HG03469 (cell line): ENCODE data around the gene SGK1.

ENCODE experiments used
- ATAC-seq: cut with Tn5 transposase; IDR thresholded peaks from one replicate; pipeline ENCODE4 v1.9.1; 2021; ENCODE audit warnings: mild to moderate bottlenecking, moderate library complexity, moderate number of reproducible peaks; ENCODE audit not compliant: unreplicated experiment

SGK1 gene

GRCh38 chr6:134317471-134318131, at the start of gene SGK1:
Gene SGK1, minus strand, starts transcription at chr6:134318112. Its CDS starts 652 bp downstream, at chr6:134317460.
- ATAC-seq, result no peak

DNA sequence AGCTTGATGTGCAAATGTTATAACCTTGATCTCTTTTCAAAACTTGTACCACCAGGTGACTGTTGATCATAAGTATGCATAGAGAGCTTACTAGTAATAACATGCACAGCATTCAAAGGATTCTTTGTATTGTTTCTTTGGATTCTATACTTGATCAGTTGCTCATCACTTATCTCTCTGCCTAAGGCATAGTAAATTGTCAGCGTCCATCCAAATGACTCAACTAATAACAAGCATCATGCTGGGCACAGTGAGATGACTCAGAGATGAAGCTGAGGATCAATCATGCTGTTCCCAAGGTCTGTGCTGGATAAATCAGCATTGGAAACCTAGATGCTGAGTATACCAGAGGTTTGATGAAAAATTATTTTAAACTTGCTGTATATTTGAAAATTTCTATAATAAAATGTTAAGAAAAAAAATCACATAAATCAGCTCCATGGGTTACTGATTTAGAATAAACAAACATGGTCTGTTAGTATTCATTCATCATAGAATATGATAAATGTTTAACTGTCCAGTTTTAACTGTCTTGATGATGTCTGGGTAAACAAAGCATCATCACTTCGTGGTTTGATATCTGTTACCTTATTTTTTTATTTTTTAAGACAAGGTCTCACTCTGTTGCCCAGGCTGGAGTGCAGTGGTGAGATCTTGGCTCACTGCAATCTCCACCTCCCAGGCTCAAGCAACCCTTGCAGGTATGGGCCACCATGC, 45.6 kb upstream of the SGK1 start:
- ATAC-seq, result no peak

GRCh38 chr6:134361011-134361410, 43.1 kb upstream of the SGK1 start:
- ATAC-seq, result no peak

GRCh38 chr6:134359302-134359701, 41.4 kb upstream of the SGK1 start:
- no peak for ATAC-seq

GRCh38 chr6:134358320-134358719, 40.4 kb upstream of the SGK1 start:
- ATAC-seq, result no peak

- ATAC-seq, result no peak
Observed at GRCh38 chr6:134357022-134357487, 39.1 kb upstream of the SGK1 start.

DNA sequence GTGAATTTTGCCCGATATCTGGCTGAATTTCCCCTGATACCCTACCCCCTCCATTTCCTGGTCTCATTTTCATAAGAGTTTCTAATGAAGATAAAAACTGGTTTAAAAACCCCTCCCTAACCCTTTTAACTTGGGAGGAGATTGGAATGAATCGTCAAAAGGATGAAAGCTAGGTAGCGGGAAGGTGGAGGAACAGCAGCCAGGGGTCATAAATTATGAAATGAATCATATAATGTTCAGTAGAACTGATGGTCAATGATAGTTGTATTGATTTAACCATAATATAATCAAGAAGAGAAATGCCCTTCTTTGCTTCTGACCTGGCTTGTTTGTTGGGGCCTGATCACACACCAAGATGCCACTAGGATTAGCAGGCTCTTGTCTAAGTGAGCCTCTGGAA, 38.5 kb upstream of the SGK1 start:
- no peak for ATAC-seq

DNA sequence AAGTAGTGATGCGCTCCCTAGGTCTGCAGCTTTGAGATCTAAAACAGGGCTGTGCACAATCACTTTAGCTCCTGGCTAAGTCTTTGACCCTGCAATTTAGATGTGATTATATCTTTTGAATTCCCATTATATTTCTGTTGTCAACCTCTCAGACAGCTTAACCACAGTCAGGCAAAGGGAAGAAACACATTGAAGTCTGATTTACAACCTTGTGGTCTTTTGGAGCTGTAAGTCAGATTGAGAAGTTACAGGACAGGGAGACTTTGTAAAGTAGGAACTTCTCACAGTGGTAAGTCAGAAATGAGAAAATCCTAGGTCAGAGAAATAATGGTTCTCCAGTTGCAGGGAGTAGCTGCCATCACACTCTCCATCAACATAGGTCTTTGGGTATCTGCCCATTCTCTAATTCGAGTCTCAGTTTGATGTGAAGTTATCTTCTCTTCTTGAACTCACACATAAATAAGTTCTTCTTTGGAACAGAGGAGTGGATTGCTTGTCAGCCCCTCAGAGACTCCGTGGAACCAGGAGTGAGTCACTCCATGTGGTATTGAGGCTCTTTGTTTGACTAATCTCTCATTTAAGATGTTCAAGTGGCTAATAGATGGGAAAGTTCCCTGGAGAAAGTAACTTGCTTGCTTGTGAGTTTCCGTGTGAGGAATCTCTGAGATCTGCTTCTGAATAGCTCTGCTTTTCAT, 35.0 kb upstream of the SGK1 start:
- no peak for ATAC-seq

DNA sequence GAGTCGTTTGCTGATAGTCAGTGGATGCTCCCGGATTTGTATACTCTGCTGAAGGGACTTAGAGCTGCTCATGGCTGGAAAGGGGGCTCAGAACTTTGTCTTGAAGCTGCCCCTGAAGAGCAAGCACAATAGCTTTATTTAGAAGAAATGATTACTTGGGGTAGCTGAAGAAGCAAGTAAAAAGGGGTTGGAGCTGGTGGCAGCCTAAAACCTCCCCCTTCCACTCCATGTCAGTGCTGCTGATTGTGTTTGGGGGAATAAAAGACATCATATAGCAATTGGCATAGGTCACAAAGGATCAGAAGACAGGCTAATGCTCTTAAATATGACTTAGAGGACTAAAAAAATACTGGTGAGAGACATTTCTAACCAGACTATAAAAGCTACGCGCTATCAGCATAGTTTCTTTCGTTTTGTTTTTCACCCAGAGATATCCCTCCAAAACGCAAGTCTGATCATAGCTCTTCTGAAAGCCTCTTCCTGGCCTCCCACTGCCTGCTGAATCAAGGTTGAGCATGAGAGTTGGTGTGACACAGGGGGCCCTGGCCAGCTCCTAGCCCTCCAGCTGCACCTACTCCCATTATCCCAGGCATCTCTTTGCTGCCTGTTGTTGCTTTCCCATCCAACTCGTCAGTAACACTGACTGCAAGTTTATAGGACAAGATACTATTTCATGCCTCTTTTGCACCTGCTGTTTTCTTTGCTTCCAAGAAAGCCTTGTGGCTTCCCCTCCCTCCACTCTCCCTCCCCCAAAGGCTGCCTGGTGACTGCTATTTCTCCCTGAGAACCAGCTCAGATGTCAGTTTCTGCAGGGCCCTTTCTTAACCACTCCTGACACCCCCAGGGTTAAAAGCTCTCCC, 33.9 kb upstream of the SGK1 start:
- no peak for ATAC-seq

DNA sequence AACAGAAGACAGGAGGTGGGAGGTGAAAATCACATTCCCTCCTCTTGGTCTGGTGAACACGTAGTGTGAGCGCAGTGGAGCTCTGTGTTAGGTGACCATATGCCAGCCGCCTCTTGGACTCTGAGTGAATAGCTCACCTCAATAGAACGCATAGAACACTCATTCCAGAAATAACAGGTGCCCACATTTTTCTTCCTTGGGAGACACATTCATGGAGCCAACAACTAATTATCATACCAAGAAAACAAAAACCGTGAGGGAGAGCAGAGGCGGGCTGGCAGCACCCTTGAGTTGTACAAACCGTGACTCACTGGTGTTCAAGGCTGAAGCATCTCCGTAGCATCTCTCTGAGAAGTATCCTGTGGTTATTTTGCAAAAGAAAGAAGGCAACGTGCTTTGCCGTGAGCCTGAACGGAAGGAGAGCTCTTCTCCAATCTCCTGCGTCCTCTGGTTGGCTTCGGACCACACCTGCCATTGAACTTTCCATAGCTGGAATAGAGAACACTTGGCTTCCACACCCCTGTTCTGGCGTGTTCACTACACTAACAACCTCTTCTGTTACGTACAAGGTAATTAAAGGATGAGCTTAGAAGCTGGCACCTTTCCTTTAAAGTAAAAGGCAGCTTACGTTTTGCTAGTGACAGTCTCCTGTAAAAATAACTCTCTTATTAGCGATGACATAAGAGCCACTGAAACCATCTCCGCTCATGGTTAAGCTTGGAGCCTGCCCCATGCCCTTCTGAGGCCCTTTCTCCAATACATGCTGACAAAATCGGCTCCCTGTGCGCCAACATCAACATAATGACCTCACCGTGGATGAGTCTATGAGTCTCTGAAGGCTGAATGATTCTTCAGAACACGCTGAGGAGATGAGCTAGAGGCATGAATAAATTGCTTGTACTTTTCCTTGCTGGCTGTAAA, 30.2 kb upstream of the SGK1 start:
- ATAC-seq, result no peak

- no peak for ATAC-seq
Observed at GRCh38 chr6:134346932-134347545, 29.1 kb upstream of the SGK1 start.

- no peak for ATAC-seq
Observed at GRCh38 chr6:134345789-134346188, 27.9 kb upstream of the SGK1 start.

DNA sequence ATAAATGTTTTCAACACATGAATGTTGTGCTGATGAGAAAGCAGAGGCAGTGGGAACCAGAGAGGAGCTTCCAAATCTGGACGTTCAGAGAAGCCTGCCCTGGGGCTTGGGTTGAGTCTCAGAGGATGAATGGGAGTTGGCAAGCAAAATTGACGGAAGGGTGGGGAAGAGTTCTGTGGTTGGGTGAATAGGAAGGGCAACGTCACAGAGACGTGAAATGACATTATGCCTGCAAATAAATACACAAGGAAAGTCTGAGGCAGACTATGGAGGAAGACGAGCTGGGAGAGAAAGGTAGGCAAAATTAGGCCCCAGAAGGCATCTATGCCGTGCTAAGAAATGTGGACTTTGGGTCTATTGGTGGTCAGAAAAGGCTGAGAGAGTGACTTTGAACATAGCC, 25.2 kb upstream of the SGK1 start:
- no peak for ATAC-seq

DNA sequence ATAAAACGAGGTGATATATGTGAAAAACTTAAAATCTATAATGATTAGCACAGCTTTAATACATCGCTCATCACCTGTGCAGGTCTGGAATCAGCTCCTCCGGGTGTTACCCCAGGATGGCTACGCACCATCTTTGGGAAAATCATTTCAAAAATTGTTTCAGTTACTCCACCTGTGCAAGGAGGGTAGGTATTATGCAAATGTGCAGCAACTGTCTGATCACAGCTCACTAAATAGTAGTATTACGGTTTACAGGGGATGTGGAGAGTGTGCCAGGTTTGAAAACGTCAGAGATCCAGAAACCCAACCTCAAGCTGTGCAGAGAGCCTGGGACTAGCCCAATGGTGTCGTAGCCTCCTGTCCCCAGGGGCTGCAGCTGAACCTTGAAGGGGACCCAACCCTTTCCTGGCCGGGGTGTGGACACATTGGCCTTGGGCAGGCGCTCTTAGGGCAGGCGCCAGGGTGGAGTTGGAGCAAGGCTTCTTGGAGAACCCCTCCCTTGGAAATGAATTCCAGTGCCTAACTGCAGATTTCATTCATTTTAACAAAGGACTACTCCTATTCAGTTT, 24.2 kb upstream of the SGK1 start:
- ATAC-seq, result no peak

DNA sequence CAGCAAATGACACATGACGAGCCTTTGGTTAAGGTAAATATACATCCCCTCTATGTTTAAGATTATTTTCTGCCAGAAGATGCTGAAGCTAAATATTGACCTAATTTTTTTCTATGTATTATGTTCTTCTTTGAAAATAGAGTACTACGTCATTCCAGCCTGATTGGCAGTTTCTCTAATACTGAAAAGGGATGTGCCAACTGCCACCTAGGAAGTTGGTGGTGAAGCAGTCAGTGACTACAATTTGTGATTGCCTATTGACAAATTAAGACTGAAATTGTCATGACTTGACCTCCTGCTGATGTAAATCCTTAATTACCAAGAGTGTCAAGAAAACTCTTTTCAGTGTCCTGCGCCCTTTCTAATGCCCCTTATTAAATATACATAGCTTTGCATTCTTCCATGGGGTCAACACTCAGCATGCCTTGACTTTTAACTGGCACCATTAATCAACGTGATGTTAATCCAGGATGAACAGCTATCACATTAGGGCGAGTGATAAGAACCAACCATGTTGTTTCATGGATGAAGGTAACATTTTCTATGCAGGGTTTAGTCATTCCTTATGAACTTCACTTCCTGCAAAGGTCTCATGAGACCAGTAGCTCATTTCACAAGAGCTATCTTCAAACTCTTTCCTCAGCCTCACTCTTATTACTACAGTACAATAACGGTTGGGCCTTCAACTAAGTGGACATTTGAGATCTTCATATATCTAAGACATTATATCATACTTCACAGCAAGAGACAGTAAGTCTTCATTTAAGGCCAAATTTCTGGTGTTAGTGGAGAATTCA, 22.5 kb upstream of the SGK1 start:
- ATAC-seq, result no peak

- ATAC-seq, result no peak
Observed at GRCh38 chr6:134339216-134339615, 21.3 kb upstream of the SGK1 start.

DNA sequence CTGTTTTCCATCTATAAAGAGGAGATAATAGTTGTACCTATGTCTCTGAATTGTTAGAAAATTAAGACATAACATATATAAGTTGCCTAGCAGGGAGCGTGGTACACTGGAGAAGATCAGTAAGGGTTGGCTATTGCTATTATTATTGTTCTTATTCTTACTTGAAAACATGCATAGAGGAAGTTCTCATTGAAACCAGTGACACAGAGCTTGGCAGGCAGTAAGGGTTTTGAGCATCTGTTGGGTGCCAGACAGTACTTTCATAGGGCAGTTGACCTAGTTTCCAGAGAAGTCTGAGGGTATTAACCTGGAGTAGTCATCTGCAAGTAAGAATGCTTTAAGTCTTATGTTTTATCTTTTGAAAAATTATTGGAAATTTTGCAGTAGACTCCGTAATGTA, 13.3 kb upstream of the SGK1 start:
- ATAC-seq, result no peak

DNA sequence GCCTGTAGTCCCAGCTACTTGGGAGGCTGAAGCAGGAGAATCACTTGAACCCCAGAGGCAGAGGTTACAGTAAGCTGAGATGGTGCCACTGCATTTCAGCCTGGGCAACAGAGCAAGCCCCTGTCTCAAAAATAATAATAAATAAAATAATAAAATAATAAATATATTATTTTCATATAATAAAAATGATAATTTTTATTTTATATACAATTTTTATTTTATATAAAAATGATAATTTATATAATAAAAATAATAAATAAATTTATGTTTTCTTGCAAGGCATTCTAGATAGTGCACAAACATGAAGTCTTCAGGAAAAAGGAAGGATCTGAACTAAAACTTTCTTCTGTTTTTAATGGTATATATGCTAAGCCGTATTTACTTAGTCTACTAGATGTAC, 12.6 kb upstream of the SGK1 start:
- ATAC-seq, result no peak
